C4-2B (cell line): Measurements from ENCODE around the gene S100A10.

Experiments used
- H3K27ac ChIP-seq: fragments of 450-650 bp; 2 replicates; pipeline ENCODE4 v1.5.1; 2017
- ZFX ChIP-seq: fragments of 450-650 bp; IDR thresholded peaks from 2 replicates; pipeline ENCODE4 v1.6.1; 2017
- TF ChIP-seq, protein P1 (sequence below): fragments of 450-650 bp; conservative IDR thresholded peaks from 2 replicates; pipeline ENCODE4 v1.5.1; 2017; ENCODE audit warnings: mild to moderate bottlenecking

S100A10 gene

GRCh38 chr1:151980287-151981177 lies 13.1 kb downstream of the S100A10 start:
- TF ChIP-seq, protein P1, sequence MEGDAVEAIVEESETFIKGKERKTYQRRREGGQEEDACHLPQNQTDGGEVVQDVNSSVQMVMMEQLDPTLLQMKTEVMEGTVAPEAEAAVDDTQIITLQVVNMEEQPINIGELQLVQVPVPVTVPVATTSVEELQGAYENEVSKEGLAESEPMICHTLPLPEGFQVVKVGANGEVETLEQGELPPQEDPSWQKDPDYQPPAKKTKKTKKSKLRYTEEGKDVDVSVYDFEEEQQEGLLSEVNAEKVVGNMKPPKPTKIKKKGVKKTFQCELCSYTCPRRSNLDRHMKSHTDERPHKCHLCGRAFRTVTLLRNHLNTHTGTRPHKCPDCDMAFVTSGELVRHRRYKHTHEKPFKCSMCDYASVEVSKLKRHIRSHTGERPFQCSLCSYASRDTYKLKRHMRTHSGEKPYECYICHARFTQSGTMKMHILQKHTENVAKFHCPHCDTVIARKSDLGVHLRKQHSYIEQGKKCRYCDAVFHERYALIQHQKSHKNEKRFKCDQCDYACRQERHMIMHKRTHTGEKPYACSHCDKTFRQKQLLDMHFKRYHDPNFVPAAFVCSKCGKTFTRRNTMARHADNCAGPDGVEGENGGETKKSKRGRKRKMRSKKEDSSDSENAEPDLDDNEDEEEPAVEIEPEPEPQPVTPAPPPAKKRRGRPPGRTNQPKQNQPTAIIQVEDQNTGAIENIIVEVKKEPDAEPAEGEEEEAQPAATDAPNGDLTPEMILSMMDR: no peak
- no peak for TF ChIP-seq ZFX
- H3K27ac ChIP-seq: no peak overlapping the region

- TF ChIP-seq, protein P1: no peak
- no peak for TF ChIP-seq ZFX
- no peak overlapping the region for H3K27ac ChIP-seq
Observed at GRCh38 chr1:151978922-151979321, 14.7 kb downstream of the S100A10 start.

GRCh38 chr1:151977662-151978230 lies 15.9 kb downstream of the S100A10 start:
- no peak for TF ChIP-seq ZFX
- TF ChIP-seq, protein P1: no peak
- no peak overlapping the region for H3K27ac ChIP-seq

- TF ChIP-seq, protein P1: no peak
- no peak for TF ChIP-seq ZFX
- no peak overlapping the region for H3K27ac ChIP-seq
Observed at GRCh38 chr1:151976858-151977257, 16.8 kb downstream of the S100A10 start.

DNA sequence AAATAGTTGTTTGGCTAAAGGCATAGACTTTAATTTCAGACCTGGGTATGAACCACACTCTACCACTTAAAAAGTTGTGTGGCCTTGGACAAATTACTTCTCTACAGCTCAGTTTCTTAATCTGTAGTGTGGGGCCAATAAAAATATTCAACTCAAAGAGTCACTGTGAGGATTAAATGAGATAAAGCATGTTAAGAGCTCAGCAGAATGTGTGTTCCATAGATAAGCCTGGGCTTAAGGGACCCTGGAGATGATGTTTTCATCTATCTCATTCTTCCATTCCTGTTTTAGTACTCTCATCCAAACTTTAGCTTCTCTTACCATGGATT lies 17.7 kb downstream of the S100A10 start:
- no peak for TF ChIP-seq ZFX
- TF ChIP-seq, protein P1: no peak
- no peak overlapping the region for H3K27ac ChIP-seq

GRCh38 chr1:151975311-151976014 lies 18.2 kb downstream of the S100A10 start:
- H3K27ac ChIP-seq: no peak overlapping the region

More at GRCh38 chr1:151975311-151976014, 18.2 kb downstream of the S100A10 start:
- TF ChIP-seq, protein P1: no peak
- no peak for TF ChIP-seq ZFX
